NB4 (cell line): ENCODE data around the gene FAM120A.

Source experiments
- DNase-seq: peaks from one replicate; pipeline ENCODE4 v3.0.0; 2010; ENCODE audit warnings: low read depth
- H3K4me3 ChIP-seq: one replicate; pipeline ENCODE4 v1.5.1; 2011; ENCODE audit warnings: mild to moderate bottlenecking, low read depth, low read length, moderate library complexity
- CTCF ChIP-seq: IDR thresholded peaks from one replicate; pipeline ENCODE4 v1.5.1; 2012; ENCODE audit warnings: low read depth, low read length
- MYC ChIP-seq: IDR thresholded peaks from 2 replicates; pipeline ENCODE4 v1.6.1; 2011; ENCODE audit warnings: low read depth, low read length
- POLR2A ChIP-seq: IDR thresholded peaks from 2 replicates; pipeline ENCODE4 v1.6.1; 2011; ENCODE audit warnings: mild to moderate bottlenecking; ENCODE audit not compliant: insufficient read length; ENCODE audit errors: extremely low read depth
- TF ChIP-seq, protein P1 (sequence below): IDR thresholded peaks from 2 replicates; pipeline ENCODE4 v1.6.1; 2011; ENCODE audit warnings: low read depth, low read length

Gene FAM120A

DNA sequence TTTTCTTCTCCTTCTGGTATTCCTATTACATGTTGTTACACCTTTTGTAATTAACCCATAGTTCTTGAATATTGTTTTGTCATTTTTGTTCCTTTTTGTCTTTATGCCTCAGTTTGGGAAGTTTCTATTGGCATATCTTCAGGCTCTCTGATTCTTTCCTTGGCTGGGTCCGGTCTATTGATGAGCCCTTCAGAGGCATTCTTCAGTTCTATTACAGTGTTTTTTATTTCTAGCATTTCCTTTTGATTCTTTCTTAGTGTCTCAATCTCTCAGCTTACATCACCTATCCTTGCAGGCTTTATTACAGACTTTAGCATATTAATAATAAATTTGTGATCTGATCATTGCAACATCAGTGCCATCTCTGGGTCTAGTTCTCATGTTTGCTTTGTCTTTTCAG is 158.7 kb downstream of the FAM120A start:
- TF ChIP-seq MYC: no peak
- TF ChIP-seq POLR2A: no peak
- no peak for TF ChIP-seq CTCF
- TF ChIP-seq, protein P1, sequence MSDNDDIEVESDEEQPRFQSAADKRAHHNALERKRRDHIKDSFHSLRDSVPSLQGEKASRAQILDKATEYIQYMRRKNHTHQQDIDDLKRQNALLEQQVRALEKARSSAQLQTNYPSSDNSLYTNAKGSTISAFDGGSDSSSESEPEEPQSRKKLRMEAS: no peak
- H3K4me3 ChIP-seq: no peak overlapping the region
- no peak for DNase-seq

DNA sequence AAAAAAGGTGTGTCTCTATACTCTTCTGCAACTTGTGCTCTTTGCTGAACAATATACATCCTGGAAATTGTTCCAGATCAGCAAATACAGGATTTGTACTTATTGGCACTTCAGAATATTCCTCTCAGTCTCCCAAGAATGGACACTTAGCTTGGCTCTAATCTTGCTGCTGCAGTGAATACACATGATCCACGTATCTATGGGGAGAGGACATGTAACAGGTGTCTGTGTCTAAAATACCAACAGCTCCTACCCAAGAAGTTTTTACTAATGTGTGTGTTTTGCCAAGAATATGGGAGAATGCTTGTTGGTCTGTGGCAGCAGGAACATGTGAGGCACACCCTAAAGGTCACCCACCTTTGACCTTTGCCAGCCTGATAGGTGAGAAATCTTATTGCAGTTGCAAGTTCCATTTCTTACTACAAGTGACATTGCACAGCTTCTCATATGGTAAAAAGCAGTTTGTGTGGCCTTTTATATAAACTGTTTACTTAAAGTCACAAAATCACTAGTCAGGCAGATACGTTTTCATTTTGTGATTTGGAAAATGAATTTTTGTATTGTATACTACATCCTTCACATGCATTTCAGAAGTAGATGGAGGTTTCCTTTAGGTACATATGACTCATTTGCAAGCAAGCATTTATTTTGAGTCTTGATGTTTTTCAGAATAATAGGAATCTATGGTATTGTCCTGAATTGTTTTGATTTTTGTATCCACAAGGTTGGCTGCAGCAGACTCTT is 160.7 kb downstream of the FAM120A start:
- no peak for DNase-seq
- H3K4me3 ChIP-seq: no peak overlapping the region
- TF ChIP-seq POLR2A (no peak), MYC (no peak), CTCF (no peak)
- TF ChIP-seq, protein P1: no peak

GRCh38 chr9:93612796-93613154 is 161.3 kb downstream of the FAM120A start:
- TF ChIP-seq, protein P1: no peak
- TF ChIP-seq CTCF: no peak
- no peak for TF ChIP-seq POLR2A
- TF ChIP-seq MYC: no peak

DNA sequence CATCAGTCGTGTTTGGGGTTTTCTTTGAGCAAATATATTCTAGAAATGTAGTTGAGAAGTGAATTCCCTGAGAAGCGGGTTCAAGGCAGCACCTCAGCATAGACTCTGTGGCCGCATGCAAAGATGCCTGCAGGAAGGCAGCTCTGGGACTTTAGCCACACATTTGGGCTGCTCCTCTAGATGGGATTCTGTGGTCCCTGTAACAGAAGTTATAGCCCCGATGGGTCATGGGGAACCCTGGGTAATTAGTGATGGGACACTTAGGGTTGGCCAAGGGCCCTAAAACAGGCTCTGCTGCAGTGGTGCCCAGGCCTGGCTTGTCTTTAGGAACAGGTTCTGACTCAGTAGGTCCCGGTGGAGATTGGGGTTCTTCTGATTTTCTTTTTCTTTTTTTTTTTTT is 161.7 kb downstream of the FAM120A start:
- TF ChIP-seq CTCF (no peak), POLR2A (no peak), MYC (no peak)
- TF ChIP-seq, protein P1: no peak
- no peak overlapping the region for H3K4me3 ChIP-seq
- DNase-seq: no peak

More at GRCh38 chr9:93612796-93613154, 161.3 kb downstream of the FAM120A start:
- no peak for DNase-seq
- H3K4me3 ChIP-seq: no peak overlapping the region

DNA sequence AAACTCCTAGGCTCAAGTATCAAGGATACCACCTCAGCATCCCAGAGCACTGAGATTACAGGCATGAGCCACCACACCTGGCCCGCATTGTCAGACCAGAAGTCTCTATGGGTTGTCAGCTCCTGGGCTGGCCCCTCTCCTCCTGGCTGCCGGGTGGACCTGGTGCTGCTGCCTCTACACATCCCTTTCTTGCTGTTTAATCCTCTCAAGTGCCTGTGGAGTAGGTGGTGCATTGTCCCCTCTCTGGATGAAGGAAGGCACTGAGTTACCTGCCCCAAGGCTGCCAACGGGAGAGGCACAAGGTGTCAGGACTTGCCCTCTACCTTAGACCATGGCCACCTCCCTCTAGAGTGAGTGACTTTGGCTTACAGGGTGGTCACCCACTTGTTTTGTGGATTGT is 162.3 kb downstream of the FAM120A start:
- TF ChIP-seq POLR2A (no peak), MYC (no peak), CTCF (no peak)
- TF ChIP-seq, protein P1: no peak
- no peak for DNase-seq
- H3K4me3 ChIP-seq: no peak overlapping the region
